ENCODE data around the gene CES1.

DNA sequence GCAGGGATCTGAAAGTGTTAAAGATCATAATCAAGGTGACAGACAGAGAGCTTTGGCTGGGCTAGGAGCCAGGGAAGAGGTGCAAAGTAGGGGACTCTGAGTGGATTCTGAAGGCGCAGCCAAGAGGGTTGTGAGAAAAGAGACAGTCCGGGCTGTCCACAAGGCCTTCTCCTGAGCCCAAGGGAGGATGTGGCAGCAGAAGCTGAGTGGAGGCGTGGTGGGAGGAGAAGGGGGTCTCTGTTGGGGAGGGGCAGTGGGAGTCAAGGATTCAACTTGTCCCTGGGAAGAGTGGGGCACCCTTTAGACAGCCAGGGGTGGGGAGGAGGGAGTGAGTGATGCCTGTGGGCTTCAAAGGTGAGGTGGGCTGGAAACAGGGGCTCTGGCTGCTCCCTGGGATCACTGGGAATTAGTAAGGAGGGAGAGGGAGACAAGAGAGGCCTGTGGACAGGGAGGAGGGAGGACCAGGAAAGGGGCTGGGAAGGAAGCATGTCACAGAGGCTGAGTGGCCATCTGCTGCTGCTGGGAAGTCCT lies 10.6 kb downstream of the CES1 start:
- TF ChIP-seq, protein P1, sequence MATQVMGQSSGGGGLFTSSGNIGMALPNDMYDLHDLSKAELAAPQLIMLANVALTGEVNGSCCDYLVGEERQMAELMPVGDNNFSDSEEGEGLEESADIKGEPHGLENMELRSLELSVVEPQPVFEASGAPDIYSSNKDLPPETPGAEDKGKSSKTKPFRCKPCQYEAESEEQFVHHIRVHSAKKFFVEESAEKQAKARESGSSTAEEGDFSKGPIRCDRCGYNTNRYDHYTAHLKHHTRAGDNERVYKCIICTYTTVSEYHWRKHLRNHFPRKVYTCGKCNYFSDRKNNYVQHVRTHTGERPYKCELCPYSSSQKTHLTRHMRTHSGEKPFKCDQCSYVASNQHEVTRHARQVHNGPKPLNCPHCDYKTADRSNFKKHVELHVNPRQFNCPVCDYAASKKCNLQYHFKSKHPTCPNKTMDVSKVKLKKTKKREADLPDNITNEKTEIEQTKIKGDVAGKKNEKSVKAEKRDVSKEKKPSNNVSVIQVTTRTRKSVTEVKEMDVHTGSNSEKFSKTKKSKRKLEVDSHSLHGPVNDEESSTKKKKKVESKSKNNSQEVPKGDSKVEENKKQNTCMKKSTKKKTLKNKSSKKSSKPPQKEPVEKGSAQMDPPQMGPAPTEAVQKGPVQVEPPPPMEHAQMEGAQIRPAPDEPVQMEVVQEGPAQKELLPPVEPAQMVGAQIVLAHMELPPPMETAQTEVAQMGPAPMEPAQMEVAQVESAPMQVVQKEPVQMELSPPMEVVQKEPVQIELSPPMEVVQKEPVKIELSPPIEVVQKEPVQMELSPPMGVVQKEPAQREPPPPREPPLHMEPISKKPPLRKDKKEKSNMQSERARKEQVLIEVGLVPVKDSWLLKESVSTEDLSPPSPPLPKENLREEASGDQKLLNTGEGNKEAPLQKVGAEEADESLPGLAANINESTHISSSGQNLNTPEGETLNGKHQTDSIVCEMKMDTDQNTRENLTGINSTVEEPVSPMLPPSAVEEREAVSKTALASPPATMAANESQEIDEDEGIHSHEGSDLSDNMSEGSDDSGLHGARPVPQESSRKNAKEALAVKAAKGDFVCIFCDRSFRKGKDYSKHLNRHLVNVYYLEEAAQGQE (IDR thresholded peaks at IDR 0.05; ENCODE audit: low read depth): no peak
- no peak for TF ChIP-seq RAD21 (IDR thresholded peaks at IDR 0.05; ENCODE audit: low read depth)
- no peak for TF ChIP-seq EP300 (IDR thresholded peaks at IDR 0.05; ENCODE audit: borderline replicate concordance)
- TF ChIP-seq FOXM1 (IDR thresholded peaks at IDR 0.05; ENCODE audit: borderline replicate concordance, low read depth): no peak
- TF ChIP-seq, protein P2, sequence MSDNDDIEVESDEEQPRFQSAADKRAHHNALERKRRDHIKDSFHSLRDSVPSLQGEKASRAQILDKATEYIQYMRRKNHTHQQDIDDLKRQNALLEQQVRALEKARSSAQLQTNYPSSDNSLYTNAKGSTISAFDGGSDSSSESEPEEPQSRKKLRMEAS (IDR thresholded peaks at IDR 0.05): no peak
- no peak for TF ChIP-seq YY1 (IDR thresholded peaks at IDR 0.05; ENCODE audit: low read depth)
- no peak for TF ChIP-seq TAF1 (IDR thresholded peaks at IDR 0.05; ENCODE audit: low read depth)

All from Ishikawa (cell line).